ENCODE results near the gene RUBCN.
"Not testable (repeated sequence)": the region's sequence is repeated elsewhere in the genome, so short reads cannot be mapped to it uniquely, and the experiment has no call there.

RUBCN gene

DNA sequence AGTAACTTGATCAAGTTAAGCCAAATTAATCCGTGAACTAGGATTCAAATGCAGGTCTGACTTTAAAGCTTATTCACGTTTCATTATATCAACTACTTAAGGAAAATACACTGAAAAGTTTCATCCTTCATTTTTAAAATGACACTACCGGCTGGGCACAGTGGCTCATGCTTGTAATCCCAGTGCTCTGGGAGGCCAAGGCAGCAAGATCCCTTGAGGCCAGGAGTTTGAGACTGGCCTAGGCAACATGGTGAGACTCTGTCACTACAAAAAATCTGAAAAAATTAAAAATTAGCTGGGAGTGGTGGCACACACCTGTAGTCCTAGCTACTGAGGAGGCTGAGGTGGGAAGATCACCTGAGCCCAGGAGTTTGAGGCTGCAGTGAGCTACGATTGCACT lies 3.7 kb downstream of the RUBCN start:
- no peak for DNase-seq

- not testable (repeated sequence) for DNase-seq
Observed at GRCh38 chr3:197731483-197731882, 5.2 kb downstream of the RUBCN start.

GRCh38 chr3:197730770-197731169 lies 5.9 kb downstream of the RUBCN start:
- DNase-seq: not testable (repeated sequence)

DNA sequence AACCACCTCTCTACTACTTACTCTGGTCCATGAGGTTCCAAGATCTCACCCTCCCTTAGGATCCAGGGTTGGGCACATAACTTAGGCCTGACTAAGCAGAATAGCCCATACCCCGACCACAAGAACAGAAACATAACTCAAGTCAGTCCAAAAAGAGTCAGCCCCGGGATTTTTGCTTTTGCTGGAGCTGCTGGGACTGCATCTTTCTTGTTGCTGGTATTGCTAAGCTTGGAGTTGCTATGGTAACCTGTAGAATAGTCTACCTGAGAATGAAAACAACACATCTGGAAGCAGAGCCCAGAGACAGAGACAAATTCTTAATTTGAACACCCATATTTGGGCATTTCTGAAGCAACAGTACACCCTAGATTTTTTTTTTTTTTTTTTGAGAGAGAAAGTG lies 6.5 kb downstream of the RUBCN start:
- DNase-seq: no peak

GRCh38 chr3:197728487-197728886 lies 8.2 kb downstream of the RUBCN start:
- DNase-seq: no peak

DNA sequence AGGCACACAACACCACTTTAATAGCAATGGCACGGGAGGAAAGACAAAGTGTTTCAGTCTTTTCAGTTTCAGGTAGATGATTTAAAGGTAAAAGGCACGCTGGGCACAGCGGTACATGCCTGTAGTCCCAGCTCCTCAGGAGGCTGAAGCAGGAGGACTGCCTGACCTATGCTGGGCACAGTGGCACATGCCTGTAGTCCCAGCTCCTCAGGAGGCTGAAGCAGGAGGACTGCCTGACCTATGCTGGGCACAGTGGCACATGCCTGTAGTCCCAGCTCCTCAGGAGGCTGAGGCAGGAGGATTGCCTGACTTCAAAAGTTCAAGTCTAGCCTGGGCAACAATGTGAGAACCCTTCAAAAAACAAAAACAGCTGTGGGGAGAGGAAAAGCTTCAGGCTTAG lies 8.8 kb downstream of the RUBCN start:
- not testable (repeated sequence) for DNase-seq

GRCh38 chr3:197722734-197723133 lies 14.0 kb downstream of the RUBCN start:
- DNase-seq: no peak

- DNase-seq: no peak
Observed at GRCh38 chr3:197720694-197721093, 16.0 kb downstream of the RUBCN start.

DNA sequence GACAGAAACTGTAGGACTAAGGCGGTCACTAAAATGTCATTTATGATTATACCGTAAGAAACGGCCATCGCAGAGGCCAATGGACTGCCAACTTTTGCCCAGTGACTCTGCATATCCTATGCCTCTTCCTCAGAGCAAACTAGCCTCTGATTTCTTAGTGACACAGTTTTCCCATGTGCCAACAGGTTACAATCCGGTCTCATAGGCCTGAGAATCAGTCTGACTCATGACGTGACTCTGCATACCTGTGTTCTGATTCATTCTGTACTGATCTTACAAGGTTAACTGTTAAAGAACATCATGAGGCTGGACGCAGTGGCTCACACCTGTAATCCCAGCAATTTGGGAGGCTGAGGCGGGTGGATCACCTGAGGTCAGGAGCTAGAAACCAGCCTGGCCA lies 17.8 kb downstream of the RUBCN start:
- DNase-seq: no peak

- no peak for DNase-seq
Observed at GRCh38 chr3:197714251-197714650, 22.5 kb downstream of the RUBCN start.

DNA sequence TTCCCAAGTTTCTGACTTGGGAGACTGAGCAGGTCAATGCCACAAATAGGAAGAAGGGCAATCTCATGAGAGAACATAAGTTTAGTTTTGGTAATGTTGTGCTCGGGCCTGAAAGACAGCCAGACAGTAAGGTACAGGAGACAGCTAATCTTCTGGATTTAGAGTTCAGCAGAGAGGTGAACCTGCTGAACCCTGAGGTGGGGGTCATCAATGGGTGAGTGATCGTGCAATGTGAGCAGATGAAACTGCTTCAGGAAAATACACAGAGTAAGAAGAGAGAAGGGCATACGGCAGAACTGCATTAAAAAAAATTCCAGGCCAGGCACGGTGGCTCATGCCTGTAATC lies 23.3 kb downstream of the RUBCN start:
- DNase-seq: no peak

DNA sequence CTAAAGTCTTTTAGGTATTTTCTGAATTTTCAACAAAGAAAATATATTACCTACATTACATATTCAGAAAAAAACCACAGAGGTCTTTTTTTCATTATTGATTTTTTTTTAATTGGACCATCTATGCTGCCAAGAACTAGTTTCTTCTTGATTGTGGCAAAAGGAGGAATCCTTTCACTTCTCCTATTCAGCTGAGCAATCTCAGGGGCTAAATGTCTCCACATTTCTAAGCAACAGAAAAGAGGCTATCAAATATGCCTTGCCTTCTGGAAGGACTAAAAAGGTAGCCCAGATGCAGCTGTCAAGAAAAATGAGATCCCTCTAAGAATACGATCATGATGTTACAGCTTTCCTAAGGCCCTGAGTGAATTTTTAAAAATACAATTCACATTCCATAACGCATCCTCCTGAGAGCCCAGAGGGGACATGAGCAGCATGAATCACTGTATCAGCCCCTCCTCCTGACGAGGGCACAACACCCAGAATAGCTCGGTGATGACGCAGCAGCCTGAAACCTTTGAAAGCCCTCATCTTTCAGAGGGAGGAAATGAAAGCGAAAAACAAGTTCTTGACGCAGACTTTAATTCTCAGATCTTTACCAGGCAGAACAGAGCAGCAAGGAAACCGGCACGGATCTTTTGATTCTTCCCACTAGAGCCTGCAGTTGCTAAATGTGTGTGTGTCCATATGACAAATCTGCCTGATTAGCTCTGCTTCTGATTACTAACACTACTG lies 24.6 kb downstream of the RUBCN start:
- no peak for DNase-seq

DNA sequence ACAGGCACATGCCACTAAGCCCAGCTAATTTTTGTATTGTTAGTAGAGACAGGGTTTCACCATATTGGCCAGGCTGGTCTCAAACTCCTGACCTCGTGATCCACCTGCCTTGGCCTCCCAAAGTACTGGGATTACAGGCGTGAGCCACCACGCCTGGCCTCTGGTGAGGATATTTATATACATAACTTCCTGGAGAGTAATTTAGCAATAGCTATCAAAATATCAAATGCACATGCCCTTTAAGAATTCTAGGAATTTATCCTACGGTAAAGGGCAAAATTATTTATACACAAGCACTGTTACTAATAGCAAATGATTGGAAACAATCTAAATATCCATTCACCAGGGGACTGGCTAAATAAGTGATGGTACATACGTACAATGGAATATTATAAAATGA lies 25.7 kb downstream of the RUBCN start:
- not testable (repeated sequence) for DNase-seq

GRCh38 chr3:197709135-197709534 lies 27.6 kb downstream of the RUBCN start:
- DNase-seq: no peak

- DNase-seq: no peak
Observed at GRCh38 chr3:197706658-197707057, 30.0 kb downstream of the RUBCN start.

DNA sequence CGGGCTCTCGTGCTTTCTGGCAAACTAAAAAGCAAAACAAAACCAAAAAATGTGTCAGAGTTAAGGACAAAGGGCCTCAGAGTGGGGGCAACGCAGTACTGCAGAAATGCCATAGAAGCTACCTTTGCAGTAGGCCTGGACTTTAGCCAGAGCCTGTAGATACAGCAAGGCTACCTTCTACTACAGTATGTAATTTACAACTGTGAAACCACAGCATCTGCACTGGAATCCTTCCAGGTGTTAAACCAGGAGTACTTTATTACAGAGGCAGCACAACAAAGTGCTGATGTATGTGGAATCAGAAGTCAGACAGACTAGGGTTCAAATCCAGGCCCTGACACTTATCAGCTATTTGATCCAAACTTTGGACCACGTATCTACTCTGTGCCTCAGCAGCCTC lies 34.9 kb downstream of the RUBCN start:
- no peak for DNase-seq

GRCh38 chr3:197700095-197700494 lies 36.6 kb downstream of the RUBCN start:
- no peak for DNase-seq

GRCh38 chr3:197697355-197697754 lies 39.3 kb downstream of the RUBCN start:
- DNase-seq: no peak

- DNase-seq: no peak
Observed at GRCh38 chr3:197694251-197694650, 42.5 kb downstream of the RUBCN start.

GRCh38 chr3:197692641-197693040 lies 44.1 kb downstream of the RUBCN start:
- no peak for DNase-seq

GRCh38 chr3:197690754-197691153 lies 46.0 kb downstream of the RUBCN start:
- DNase-seq: no peak

- DNase-seq: no peak
Observed at GRCh38 chr3:197687570-197687969, 49.1 kb downstream of the RUBCN start.

DNA sequence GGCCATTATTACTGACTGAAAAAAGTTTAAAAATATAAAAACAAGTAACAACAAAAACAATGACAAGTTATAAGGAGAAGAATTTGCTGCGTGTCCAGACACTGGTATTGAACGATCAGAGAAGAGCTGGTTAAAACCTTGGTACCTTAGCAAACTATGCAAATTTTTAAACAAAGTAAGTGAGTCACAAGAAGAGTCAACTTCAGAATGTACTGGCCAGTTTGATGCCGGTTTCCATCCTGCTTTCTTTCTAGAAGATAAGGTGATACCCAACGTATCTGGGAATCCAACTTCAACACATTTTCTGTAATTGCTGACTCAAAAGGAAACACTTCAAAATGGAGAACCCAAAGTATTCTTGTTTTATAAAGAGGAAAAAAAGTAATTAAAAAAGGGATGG lies 49.8 kb downstream of the RUBCN start:
- DNase-seq: no peak

DNA sequence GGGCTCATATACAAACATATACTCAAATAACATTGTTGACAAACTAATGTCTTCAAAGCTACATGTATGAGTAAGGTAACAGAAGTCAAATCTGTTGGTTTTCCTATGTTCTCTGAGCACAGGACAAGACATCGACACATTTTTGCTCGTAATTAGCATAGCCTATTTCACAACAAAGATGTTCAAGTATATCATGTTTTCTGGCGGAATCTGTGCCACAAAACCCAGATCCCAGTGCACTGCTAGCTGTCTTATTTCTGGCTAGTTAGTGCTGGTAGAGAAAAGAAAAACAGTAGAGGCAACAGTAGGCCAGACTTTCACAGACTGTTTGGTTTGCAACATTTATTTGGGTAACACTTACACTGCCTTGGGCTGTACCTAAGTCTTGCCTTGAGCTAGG lies 51.2 kb downstream of the RUBCN start:
- no peak for DNase-seq

DNA sequence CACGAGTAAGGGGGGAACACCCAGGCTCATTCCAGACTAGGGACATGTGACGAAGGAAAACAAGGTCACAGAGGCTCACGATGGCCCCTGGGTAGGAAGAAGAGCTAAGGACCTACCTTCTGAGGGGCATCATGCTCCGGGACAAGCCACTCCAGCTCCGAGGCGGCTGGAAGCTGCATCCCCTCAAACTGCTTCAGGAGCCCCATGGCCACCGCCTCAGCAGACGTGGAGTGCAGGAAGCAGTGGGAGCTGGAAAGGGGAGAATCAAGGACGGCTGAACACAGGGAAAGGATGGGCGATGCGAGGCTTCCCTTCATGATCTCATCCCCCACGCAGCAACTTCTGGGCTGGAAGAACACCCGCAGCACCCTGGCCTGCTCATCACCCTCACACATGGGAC lies 53.5 kb downstream of the RUBCN start:
- DNase-seq: no peak

- DNase-seq: no peak
Observed at GRCh38 chr3:197682713-197683112, 54.0 kb downstream of the RUBCN start.

Data from NCI-H1930 (cell line).